Measurements from ENCODE around the gene SPIN3.

GRCh38 chrX:56986138-56986537 lies 9.2 kb downstream of the SPIN3 start:
- no peak for TF ChIP-seq CTCF (IDR thresholded peaks at IDR 0.05)
- no peak for TF ChIP-seq POLR2A (IDR thresholded peaks at IDR 0.05)
